22Rv1 (cell line): ENCODE data around the gene ANKLE1.

ENCODE experiments used
- ZFX ChIP-seq: fragments of 450-650 bp; IDR thresholded peaks from 2 replicates; pipeline ENCODE4 v1.6.1; 2017; ENCODE audit warnings: antibody characterized with exemption, borderline replicate concordance
- TF ChIP-seq, protein P1 (sequence below): fragments of 450-650 bp; IDR thresholded peaks from 2 replicates; pipeline ENCODE4 v1.5.1; 2017; ENCODE audit warnings: mild to moderate bottlenecking

DNA sequence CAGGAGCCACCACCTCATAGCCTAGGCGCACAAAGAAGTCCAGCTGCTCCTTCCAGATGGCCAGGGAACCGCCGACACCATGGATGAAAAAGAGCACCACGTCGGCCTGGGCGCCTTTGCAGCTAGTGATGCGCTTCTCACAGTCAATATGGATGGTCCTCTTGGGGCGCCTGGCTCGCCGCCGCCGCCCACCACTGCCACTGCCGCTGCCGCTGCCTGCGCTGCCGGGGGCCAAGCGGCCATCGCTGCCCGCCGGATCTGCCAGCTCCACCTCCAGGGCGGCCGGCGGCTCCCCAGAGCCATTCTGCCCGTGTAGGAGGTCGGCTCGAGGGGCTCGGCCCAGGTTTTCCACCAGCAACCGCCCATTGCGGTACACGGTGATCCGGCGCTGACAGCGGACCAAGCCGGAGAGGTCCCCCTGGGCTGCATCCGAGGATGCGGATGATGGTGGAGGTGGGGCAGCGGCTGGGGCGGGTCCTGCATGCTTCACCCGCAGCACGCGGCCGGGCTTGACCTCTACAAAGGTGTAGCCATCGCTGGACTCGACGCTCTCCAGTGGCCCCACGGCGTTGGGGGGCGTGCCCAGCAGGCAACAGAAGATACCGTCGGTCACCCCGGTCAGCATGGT is 19.4 kb downstream of the ANKLE1 start:
- TF ChIP-seq, protein P1, sequence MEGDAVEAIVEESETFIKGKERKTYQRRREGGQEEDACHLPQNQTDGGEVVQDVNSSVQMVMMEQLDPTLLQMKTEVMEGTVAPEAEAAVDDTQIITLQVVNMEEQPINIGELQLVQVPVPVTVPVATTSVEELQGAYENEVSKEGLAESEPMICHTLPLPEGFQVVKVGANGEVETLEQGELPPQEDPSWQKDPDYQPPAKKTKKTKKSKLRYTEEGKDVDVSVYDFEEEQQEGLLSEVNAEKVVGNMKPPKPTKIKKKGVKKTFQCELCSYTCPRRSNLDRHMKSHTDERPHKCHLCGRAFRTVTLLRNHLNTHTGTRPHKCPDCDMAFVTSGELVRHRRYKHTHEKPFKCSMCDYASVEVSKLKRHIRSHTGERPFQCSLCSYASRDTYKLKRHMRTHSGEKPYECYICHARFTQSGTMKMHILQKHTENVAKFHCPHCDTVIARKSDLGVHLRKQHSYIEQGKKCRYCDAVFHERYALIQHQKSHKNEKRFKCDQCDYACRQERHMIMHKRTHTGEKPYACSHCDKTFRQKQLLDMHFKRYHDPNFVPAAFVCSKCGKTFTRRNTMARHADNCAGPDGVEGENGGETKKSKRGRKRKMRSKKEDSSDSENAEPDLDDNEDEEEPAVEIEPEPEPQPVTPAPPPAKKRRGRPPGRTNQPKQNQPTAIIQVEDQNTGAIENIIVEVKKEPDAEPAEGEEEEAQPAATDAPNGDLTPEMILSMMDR, result no peak
- TF ChIP-seq ZFX, result no peak
